ENCODE data around the gene NFIX. TPM values are rescaled to one million over a fixed set of nuclear protein-coding genes. Genes with fewer than 3 reads are reported as not detected.

The NFIX gene
- total and polyA plus RNA-seq, 2 of the 13 experiments (the other 11 are each of a cell fraction or from before 2014, with no cell fraction given) = 3.4 to 5.4 TPM

- TF ChIP-seq ZNF652 (CRISPR knock-in tag; IDR thresholded peaks at IDR 0.05; ENCODE audit: borderline replicate concordance, low read depth) = 0 out of 2 replicates have a peak, but pooled peaks have one; percentile 12
- peak; percentile 54; the same call in 1 of the 3 replicates for TF ChIP-seq MXI1 (IDR thresholded peaks at IDR 0.05; ENCODE audit: borderline replicate concordance, low read depth, low read length)
- no peak for TF ChIP-seq ZNF276 (CRISPR knock-in tag; IDR thresholded peaks at IDR 0.05; ENCODE audit: low read depth)
- peak; percentile 91; the same call in 1 of the 2 replicates for TF ChIP-seq MTA1 (CRISPR knock-in tag; IDR thresholded peaks at IDR 0.05; ENCODE audit: borderline replicate concordance)
- TF ChIP-seq FOXO1 (CRISPR knock-in tag; IDR thresholded peaks at IDR 0.05) = 0 out of 2 replicates have a peak, but pooled peaks have one; percentile 31
- no peak for TF ChIP-seq ZNF18 (CRISPR knock-in tag; IDR thresholded peaks at IDR 0.05; ENCODE audit: insufficient replicate concordance)
- peak; percentile 34; the same call in 1 of the 2 replicates for TF ChIP-seq GATAD1 (CRISPR knock-in tag; IDR thresholded peaks at IDR 0.05)
- TF ChIP-seq KMT2A (CRISPR knock-in tag; IDR thresholded peaks at IDR 0.05) = no peak; the same call in 1 of the 2 replicates
- 0 out of 2 replicates have a peak, but pooled peaks have one; percentile 26 for TF ChIP-seq RBFOX2 (IDR thresholded peaks at IDR 0.05; ENCODE audit: low read depth, low read length)
- TF ChIP-seq ZBTB49 (CRISPR knock-in tag; IDR thresholded peaks at IDR 0.05; ENCODE audit: borderline replicate concordance) = no peak
- no peak for TF ChIP-seq ZNF780A (CRISPR knock-in tag; IDR thresholded peaks at IDR 0.05)
- peak; percentile 59; the same call in 1 of the 2 replicates for TF ChIP-seq ZNF317 (CRISPR knock-in tag; IDR thresholded peaks at IDR 0.05)
- TF ChIP-seq CEBPG (CRISPR knock-in tag; IDR thresholded peaks at IDR 0.05) = no peak
- no peak for TF ChIP-seq THAP7 (CRISPR knock-in tag; IDR thresholded peaks at IDR 0.05)
- peak; percentile 61; the same call in 1 of the 2 replicates for TF ChIP-seq DNMT1 (CRISPR knock-in tag; IDR thresholded peaks at IDR 0.05)
- TF ChIP-seq ATAD3A (CRISPR knock-in tag; IDR thresholded peaks at IDR 0.05) = no peak
- TF ChIP-seq ZFP41 (CRISPR knock-in tag; IDR thresholded peaks at IDR 0.05; ENCODE audit: borderline replicate concordance) = no peak
- 0 out of 2 replicates have a peak, but pooled peaks have one; percentile 14 for TF ChIP-seq ZNF644 (CRISPR knock-in tag; IDR thresholded peaks at IDR 0.05; ENCODE audit: low read depth)
- TF ChIP-seq ZNF556 (CRISPR knock-in tag; IDR thresholded peaks at IDR 0.05; ENCODE audit: borderline replicate concordance) = peak; percentile 50; the same call in 1 of the 2 replicates
- peak; percentile 66; the same call in 1 of the 2 replicates for TF ChIP-seq SOX13 (IDR thresholded peaks at IDR 0.05)
- TF ChIP-seq SOX13 (CRISPR knock-in tag; conservative IDR thresholded peaks at IDR 0.05 in 1 of 2, IDR thresholded peaks at IDR 0.05 in 1 of 2) = peak in 1 of 2 experiments; percentile 89; a peak in 2 of 4 replicates
- TF ChIP-seq REL (CRISPR knock-in tag; conservative IDR thresholded peaks at IDR 0.05) = no peak
- no peak for TF ChIP-seq ZNF619 (CRISPR knock-in tag; IDR thresholded peaks at IDR 0.05)
These were observed 58.7 kb downstream of the NFIX start (continued) for GRCh38 chr19:13053761-13054625.
